ENCODE measurements around the gene SIRT3.
"Not testable (repeated sequence)": the region's sequence is repeated elsewhere in the genome, so short reads cannot be mapped to it uniquely, and the experiment has no call there.

GRCh38 chr11:189843-190311 lies 46.3 kb downstream of the SIRT3 start:
- not testable (repeated sequence) for TF ChIP-seq POLR2A (IDR thresholded peaks at IDR 0.05; ENCODE audit: extremely low read depth, insufficient read length); MYC (IDR thresholded peaks at IDR 0.05; ENCODE audit: low read depth, low read length); MAX (IDR thresholded peaks at IDR 0.05; ENCODE audit: low read depth, low read length)
- TF ChIP-seq, protein P1, sequence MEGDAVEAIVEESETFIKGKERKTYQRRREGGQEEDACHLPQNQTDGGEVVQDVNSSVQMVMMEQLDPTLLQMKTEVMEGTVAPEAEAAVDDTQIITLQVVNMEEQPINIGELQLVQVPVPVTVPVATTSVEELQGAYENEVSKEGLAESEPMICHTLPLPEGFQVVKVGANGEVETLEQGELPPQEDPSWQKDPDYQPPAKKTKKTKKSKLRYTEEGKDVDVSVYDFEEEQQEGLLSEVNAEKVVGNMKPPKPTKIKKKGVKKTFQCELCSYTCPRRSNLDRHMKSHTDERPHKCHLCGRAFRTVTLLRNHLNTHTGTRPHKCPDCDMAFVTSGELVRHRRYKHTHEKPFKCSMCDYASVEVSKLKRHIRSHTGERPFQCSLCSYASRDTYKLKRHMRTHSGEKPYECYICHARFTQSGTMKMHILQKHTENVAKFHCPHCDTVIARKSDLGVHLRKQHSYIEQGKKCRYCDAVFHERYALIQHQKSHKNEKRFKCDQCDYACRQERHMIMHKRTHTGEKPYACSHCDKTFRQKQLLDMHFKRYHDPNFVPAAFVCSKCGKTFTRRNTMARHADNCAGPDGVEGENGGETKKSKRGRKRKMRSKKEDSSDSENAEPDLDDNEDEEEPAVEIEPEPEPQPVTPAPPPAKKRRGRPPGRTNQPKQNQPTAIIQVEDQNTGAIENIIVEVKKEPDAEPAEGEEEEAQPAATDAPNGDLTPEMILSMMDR (IDR thresholded peaks at IDR 0.05; ENCODE audit: low read depth, low read length), result peak; percentile 15

Data from NB4 (cell line).